ENCODE measurements around the gene CORO1C. TPM values are rescaled to one million over a fixed set of nuclear protein-coding genes. Genes with fewer than 3 reads are reported as not detected.
A peak's percentile ranks its signal among the peaks of the same experiment; 100 is the strongest.

Gene CORO1C
- polyA plus RNA-seq, 1 of the 3 experiments (the other 2 are of a cell fraction) = 150 TPM

DNA sequence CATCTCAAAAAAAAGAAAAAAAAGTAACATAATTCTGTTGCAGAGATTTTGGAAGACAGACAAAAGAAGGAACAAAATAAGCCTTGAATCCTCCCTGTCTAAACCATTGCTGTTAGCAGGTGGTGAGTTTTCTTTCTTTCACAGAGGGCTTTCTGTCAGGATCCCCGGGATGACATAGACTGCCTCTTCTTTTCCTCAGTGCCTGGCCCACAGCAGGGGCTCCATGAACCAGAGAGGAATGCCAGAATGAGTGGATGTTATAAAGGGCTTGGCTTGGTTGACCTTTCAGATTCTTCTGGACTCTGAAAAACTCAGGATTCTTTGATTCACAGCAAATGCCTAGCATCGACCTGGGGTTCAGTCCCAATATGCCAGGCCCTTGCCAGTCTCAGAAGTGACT, 45.8 kb upstream of the CORO1C start:
- 44% methylated on average over 2 of the region's 2 CpGs for WGBS (ENCODE audit: low lambda C conversion rate)
- H3K4me1 ChIP-seq (ENCODE audit: control insufficient read depth in 1 of 2, insufficient read depth in 2 of 2, low read depth in 1 of 2, low read length in 1 of 2) = peaks cover 0 to 14% of the 10 kb centered on the region in 2 experiments; a peak in 1 of 4 replicates
- DNase-seq = no peak
- no peak overlapping the region for H2AFZ ChIP-seq (ENCODE audit: low read depth)
- no peak overlapping the region for H3K9ac ChIP-seq
- no peak for TF ChIP-seq SMC3 (IDR thresholded peaks at IDR 0.05; ENCODE audit: low read depth, low read length)
- TF ChIP-seq, protein P1, sequence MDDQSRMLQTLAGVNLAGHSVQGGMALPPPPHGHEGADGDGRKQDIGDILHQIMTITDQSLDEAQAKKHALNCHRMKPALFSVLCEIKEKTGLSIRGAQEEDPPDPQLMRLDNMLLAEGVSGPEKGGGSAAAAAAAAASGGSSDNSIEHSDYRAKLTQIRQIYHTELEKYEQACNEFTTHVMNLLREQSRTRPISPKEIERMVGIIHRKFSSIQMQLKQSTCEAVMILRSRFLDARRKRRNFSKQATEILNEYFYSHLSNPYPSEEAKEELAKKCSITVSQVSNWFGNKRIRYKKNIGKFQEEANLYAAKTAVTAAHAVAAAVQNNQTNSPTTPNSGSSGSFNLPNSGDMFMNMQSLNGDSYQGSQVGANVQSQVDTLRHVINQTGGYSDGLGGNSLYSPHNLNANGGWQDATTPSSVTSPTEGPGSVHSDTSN (IDR thresholded peaks at IDR 0.05) = no peak
- no peak for TF ChIP-seq ZBTB33 (IDR thresholded peaks at IDR 0.05; ENCODE audit: borderline replicate concordance, low read depth)
- TF ChIP-seq FOSL2 (IDR thresholded peaks at IDR 0.05; ENCODE audit: borderline replicate concordance, low read depth) = no peak
- no peak for TF ChIP-seq GABPA (IDR thresholded peaks at IDR 0.05; ENCODE audit: low read depth)
- H3K79me2 ChIP-seq (ENCODE audit: insufficient read depth) = no peaks in the 10 kb centered on the region
- H3F3A ChIP-seq (replicated peaks; ENCODE audit: insufficient read depth) = peaks cover 1% of the 10 kb centered on the region
- no peaks in the 10 kb centered on the region for H3K27me3 ChIP-seq (ENCODE audit: insufficient read depth)
- ChIA-PET CTCF (interaction anchor here (0.8 to 2.5 kb wide), 4 partner anchors 9 to 113 kb away, joined by 3 to 10 read pairs (median 3); no protein-coding TSS in a partner anchor), POLR2A (no interaction called here)
- no peaks in the 10 kb centered on the region for H4K20me1 ChIP-seq (ENCODE audit: insufficient read depth)
- no peak overlapping the region for H3K27ac ChIP-seq (ENCODE audit: low read depth in 2 of 2, low read length in 1 of 2)
- H3K9me3 ChIP-seq = no peaks in the 10 kb centered on the region
- H3K9me2 ChIP-seq = no peaks in the 10 kb centered on the region
- H3K4me2 ChIP-seq = no peak overlapping the region
- no peak overlapping the region for H3K4me3 ChIP-seq (ENCODE audit: low read depth in 2 of 2, low read length in 1 of 2)
- peaks cover 0 to 2% of the 10 kb centered on the region in 2 experiments for H3K36me3 ChIP-seq (replicated peaks in 1 of 2; ENCODE audit: control insufficient read depth in 1 of 2, insufficient read depth in 2 of 2, low read length in 1 of 2)

GRCh38 chr12:108773798-108774788, 42.8 kb upstream of the CORO1C start:
- Histone ChIP-seq H3K9me3 (no peaks in the 10 kb centered on the region), H2AFZ (ENCODE audit: low read depth) (no peak overlapping the region), H3K27me3 (ENCODE audit: insufficient read depth) (no peaks in the 10 kb centered on the region), H3K9ac (no peak overlapping the region), H3K4me3 (ENCODE audit: low read depth in 2 of 2, low read length in 1 of 2) (no peak overlapping the region), H3K4me2 (no peak overlapping the region), H3K4me1 (ENCODE audit: control insufficient read depth in 1 of 2, insufficient read depth in 2 of 2, low read depth in 1 of 2, low read length in 1 of 2) (peaks cover 0 to 14% of the 10 kb centered on the region in 2 experiments; a peak in 1 of 4 replicates), H3K27ac (ENCODE audit: low read depth in 2 of 2, low read length in 1 of 2) (peak overlapping the region in 1 of 2 experiments; percentile 23; a peak in 1 of 4 replicates), H3K79me2 (ENCODE audit: insufficient read depth) (no peaks in the 10 kb centered on the region), H3K9me2 (no peaks in the 10 kb centered on the region), H3F3A (replicated peaks; ENCODE audit: insufficient read depth) (no peaks in the 10 kb centered on the region), H4K20me1 (ENCODE audit: insufficient read depth) (no peaks in the 10 kb centered on the region), H3K36me3 (replicated peaks in 1 of 2; ENCODE audit: control insufficient read depth in 1 of 2, insufficient read depth in 2 of 2, low read length in 1 of 2) (no peaks in the 10 kb centered on the region)
- TF ChIP-seq MXI1 (IDR thresholded peaks at IDR 0.05; ENCODE audit: low read depth, low read length) (peak; percentile 78), RAD21 (IDR thresholded peaks at IDR 0.05; ENCODE audit: low read length) (peak; percentile 14; the same call in 1 of the 2 replicates), EP300 (IDR thresholded peaks at IDR 0.05; ENCODE audit: borderline replicate concordance in 1 of 2, low read depth in 1 of 2, low read length in 1 of 2) (no peak), FOSL2 (IDR thresholded peaks at IDR 0.05; ENCODE audit: borderline replicate concordance, low read depth) (no peak)
- TF ChIP-seq, protein P2, sequence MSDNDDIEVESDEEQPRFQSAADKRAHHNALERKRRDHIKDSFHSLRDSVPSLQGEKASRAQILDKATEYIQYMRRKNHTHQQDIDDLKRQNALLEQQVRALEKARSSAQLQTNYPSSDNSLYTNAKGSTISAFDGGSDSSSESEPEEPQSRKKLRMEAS (IDR thresholded peaks at IDR 0.05; ENCODE audit: low read depth) = no peak
- DNase-seq = peak; percentile 83
- CTCF ChIA-PET = interaction anchor here (2.7 kb wide), 1 partner anchor 109 kb away, joined by 9 read pairs; no protein-coding TSS in a partner anchor
- 82% methylated on average over 20 of the region's 23 CpGs for WGBS (ENCODE audit: low lambda C conversion rate)
- POLR2A ChIA-PET = interaction anchor here (0.9 to 1.0 kb wide), 2 partner anchors 13 to 83 kb away, joined by 3 read pairs; partner anchors contain the start of gene SSH1
